Cardiac muscle cell (in vitro differentiated cells and primary cell): ENCODE results near the gene SUGP1. TPM values are rescaled to one million over a fixed set of nuclear protein-coding genes. Genes with fewer than 3 reads are reported as not detected.

Experiments used
- DNase-seq, 2 donors: peaks; one replicate each; pipeline versions ENCODE4 v3.0.0 to v3.0.0-alpha.2; 2010 to 2017; ENCODE audit warnings: low read depth in 1 of 2, low spot score in 1 of 2
- H3K27ac ChIP-seq: fragments of 200-600 bp; sonication (generic); 2 replicates; pipeline ENCODE4 v1.5.1; 2016
- H3K27me3 ChIP-seq: fragments of 200-600 bp; sonication (generic); 2 replicates; pipeline ENCODE4 v1.6.0; 2016; ENCODE audit warnings: control low read depth
- H3K36me3 ChIP-seq: fragments of 200-600 bp; sonication (generic); 2 replicates; pipeline ENCODE4 v1.5.1; 2016; ENCODE audit warnings: control low read depth
- H3K4me1 ChIP-seq: fragments of 200-600 bp; sonication (generic); 2 replicates; pipeline ENCODE4 v1.8.1; 2017; ENCODE audit warnings: low read depth, mild to moderate bottlenecking, mixed run types
- H3K4me3 ChIP-seq: fragments of 200-600 bp; sonication (generic); 2 replicates; pipeline ENCODE4 v1.5.1; 2016; ENCODE audit warnings: mild to moderate bottlenecking
- H3K9me3 ChIP-seq: fragments of 200-600 bp; sonication (generic); 2 replicates; pipeline ENCODE4 v1.5.1; 2017; ENCODE audit warnings: low read depth, mild to moderate bottlenecking, control low read depth
- CTCF ChIP-seq: IDR thresholded peaks from 2 replicates; pipeline ENCODE4 v1.5.1; 2012; ENCODE audit warnings: low read depth, mild to moderate bottlenecking, low read length
- polyA plus RNA-seq: library from polyadenylated mRNA; unstranded; fragments of >200 nt; fragmentation: Nextera tagmentation; extraction: Ambion mirVana; gene quantifications from 2 replicates; pipeline ENCODE4 v1.2.1, GENCODE V29; 2016
- total RNA-seq: library from RNA; depleted of rRNA; stranded (reverse); fragments of >200 nt; gene quantifications from 2 replicates; pipeline ENCODE4 v1.2.3, GENCODE V29; 2016

The SUGP1 gene
- total and polyA plus RNA-seq, 2 experiments from 2014 or later = 74.5 to 84.6 TPM

DNA sequence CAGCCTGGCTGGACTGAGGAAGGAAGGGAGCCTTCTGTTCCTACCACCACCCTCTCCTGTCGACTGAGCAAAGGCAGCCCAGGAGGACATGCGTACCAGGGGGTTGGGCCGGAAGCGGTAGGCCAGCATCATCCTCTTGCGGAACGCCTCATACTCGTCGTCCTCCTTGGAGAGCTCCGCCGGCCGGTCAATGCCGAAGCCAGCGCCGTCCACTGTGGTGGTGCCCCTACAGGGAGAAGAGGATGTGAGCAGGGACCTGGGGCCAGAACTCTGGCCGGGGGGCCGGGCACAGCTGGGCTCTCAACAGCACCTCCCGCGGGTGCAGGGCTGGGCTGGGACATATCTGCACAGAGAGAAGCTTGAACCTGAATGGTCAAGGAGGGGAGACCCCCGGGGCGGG, 43.5 kb downstream of the SUGP1 start:
- H3K36me3 ChIP-seq = peaks cover 19% of the 10 kb centered on the region
- TF ChIP-seq CTCF = no peak
- no peaks in the 10 kb centered on the region for H3K9me3 ChIP-seq
- H3K27me3 ChIP-seq = no peaks in the 10 kb centered on the region
- H3K4me3 ChIP-seq = no peak overlapping the region
- no peak for DNase-seq
- H3K4me1 ChIP-seq = no peaks in the 10 kb centered on the region
- H3K27ac ChIP-seq = no peak overlapping the region

- peak in 1 of 2 donors; percentile 69 for DNase-seq
- Histone ChIP-seq H3K9me3 (no peaks in the 10 kb centered on the region), H3K27ac (no peak overlapping the region), H3K36me3 (peaks cover 19% of the 10 kb centered on the region), H3K27me3 (no peaks in the 10 kb centered on the region), H3K4me1 (no peaks in the 10 kb centered on the region), H3K4me3 (no peak overlapping the region)
- no peak for TF ChIP-seq CTCF
These were observed 43.9 kb downstream of the SUGP1 start for GRCh38 chr19:19276386-19276785.

DNA sequence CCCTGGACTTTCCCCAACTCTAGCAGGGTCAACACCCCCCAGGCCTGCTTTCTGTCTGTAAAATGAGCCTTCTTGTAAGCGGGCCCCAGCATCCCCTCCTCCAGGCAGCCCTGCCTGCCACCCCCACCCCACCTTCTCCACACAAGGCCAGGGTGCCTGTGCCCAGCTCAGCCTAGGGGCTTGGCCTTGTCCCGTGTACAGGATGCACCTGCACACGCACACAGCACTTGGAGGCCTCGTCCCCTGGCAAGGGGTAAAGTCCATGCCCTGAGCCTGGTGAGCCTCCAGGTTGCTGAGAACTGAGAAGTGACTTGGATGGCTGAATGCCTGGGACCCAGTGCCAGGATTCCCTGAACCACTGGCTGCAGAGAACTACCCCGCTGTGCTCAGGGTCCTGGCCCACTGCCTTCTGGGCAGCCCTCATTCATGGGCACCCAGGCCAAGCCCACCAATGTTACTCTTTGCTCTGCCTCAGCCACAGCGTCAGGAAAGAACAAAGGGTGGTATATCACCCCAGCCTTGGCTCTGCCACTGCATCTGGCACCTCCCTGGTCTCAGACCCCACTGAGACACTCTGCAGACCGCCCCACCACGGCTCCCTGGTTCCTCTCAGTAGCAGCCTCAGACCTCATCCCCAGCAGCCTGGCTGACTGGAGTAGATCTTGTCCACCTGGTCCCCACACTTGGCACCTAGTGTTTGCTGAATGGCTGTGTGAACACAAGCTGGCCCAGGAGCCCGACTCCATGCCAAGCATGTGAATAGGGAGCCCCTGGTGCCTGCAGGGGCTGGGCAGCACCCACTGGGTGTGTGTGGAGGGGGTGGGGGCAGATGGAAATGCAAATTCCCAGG, 45.4 kb downstream of the SUGP1 start:
- no peak overlapping the region for H3K27ac ChIP-seq
- no peak overlapping the region for H3K4me3 ChIP-seq
- H3K9me3 ChIP-seq = no peaks in the 10 kb centered on the region
- no peaks in the 10 kb centered on the region for H3K27me3 ChIP-seq
- TF ChIP-seq CTCF = no peak
- H3K36me3 ChIP-seq = peaks cover 19% of the 10 kb centered on the region
- no peaks in the 10 kb centered on the region for H3K4me1 ChIP-seq
- DNase-seq = no peak

GRCh38 chr19:19274146-19274545, 46.2 kb downstream of the SUGP1 start:
- no peak overlapping the region for H3K4me3 ChIP-seq
- no peak for TF ChIP-seq CTCF
- DNase-seq = no peak
- no peaks in the 10 kb centered on the region for H3K27me3 ChIP-seq
- H3K4me1 ChIP-seq = no peaks in the 10 kb centered on the region
- H3K36me3 ChIP-seq = peaks cover 17% of the 10 kb centered on the region
- H3K27ac ChIP-seq = no peak overlapping the region
- no peaks in the 10 kb centered on the region for H3K9me3 ChIP-seq

DNA sequence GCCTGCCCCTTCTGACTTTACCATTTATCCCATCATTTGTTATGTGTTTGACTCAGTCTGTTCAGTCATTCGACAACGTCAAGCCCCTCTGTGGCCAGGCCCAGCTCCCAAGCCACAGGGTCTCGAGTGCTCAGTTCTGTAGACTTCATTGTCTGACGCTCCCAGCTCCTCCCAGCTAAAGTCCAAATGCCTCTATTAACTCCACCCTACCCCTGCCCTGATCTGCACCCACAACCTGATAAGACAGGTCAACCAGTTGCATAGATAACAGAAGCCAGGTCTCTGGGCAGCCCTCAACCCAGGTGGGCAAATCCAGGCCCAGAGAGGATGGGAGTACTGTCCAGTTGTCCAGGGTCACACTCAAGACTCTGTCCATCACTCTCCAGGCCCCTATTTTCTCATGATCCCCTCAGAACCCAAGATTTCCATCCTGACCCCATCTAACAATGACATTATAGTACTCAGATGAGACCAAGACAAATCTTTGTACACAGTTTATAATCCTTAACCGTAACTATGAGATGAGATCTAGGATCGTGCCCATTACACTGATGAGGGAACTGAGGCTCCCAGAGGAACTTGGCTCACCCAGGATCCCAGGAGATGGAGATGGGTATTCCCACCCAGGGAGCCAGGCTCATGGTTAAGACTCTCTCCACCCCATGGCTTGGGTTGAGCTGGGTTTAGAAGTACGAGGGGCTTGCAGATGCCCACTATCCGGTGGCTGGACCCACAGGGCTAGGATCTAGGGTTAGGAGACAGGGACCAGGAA, 48.3 kb downstream of the SUGP1 start:
- DNase-seq = no peak
- peaks cover 7% of the 10 kb centered on the region for H3K36me3 ChIP-seq
- H3K27ac ChIP-seq = no peak overlapping the region
- TF ChIP-seq CTCF = no peak
- peak overlapping the region; percentile 65 for H3K4me3 ChIP-seq
- no peaks in the 10 kb centered on the region for H3K9me3 ChIP-seq
- H3K27me3 ChIP-seq = no peaks in the 10 kb centered on the region
- H3K4me1 ChIP-seq = no peaks in the 10 kb centered on the region
